Measurements from ENCODE around the gene DCHS2. TPM values are rescaled to one million over a fixed set of nuclear protein-coding genes. Genes with fewer than 3 reads are reported as not detected.

DCHS2 gene
- total and polyA plus RNA-seq, 10 of the 15 experiments (the other 5 are each of a cell fraction or from before 2014, with no cell fraction given) = 0.01 to 0.31 (median 0.06) TPM; not detected in 3

- TF ChIP-seq BCLAF1 (IDR thresholded peaks at IDR 0.05) (no peak), TCF7 (IDR thresholded peaks at IDR 0.05; ENCODE audit: borderline replicate concordance) (no peak)
Observed at GRCh38 chr4:154194649-154195048, 296.9 kb downstream of the DCHS2 start (continued).

- FAIRE-seq = no peak
- BruUV-seq (replicated peaks) = no TSS peak
- no peak overlapping the region for H3K4me2 ChIP-seq (ENCODE audit: control insufficient read depth, insufficient read depth)
- no peak overlapping the region for H3K27ac ChIP-seq (ENCODE audit: control insufficient read depth, insufficient read depth)
- H3K79me2 ChIP-seq (ENCODE audit: control insufficient read depth, insufficient read depth, low read length) = no peaks in the 10 kb centered on the region
- SMC1A ChIA-PET (ENCODE audit: uncharacterized antibody, unreplicated experiment) = no interaction called here
- H4K20me1 ChIP-seq (ENCODE audit: control insufficient read depth, insufficient read depth) = no peaks in the 10 kb centered on the region
- no peaks in the 10 kb centered on the region for H3K9me3 ChIP-seq (replicated peaks; ENCODE audit: control insufficient read depth, insufficient read depth, low read length)
- CTCF ChIA-PET = no interaction called here
- H3K27me3 ChIP-seq (replicated peaks in 1 of 2; ENCODE audit: control insufficient read depth in 2 of 2, insufficient read depth in 2 of 2, low read length in 1 of 2) = no peaks in the 10 kb centered on the region
- no peak overlapping the region for H3K9ac ChIP-seq (ENCODE audit: control insufficient read depth, insufficient read depth, low read length)
- no peak overlapping the region for H3K4me3 ChIP-seq
- no peak for DNase-seq (ENCODE audit: low read depth, low spot score)
- ATAC-seq = no peak
- RAD21 ChIA-PET (ENCODE audit: unreplicated experiment) = no interaction called here
- TF ChIP-seq CREB1 (IDR thresholded peaks at IDR 0.05; ENCODE audit: low read depth) (no peak), YY1 (IDR thresholded peaks at IDR 0.05; ENCODE audit: low read depth, low read length) (peak; percentile 68), CREM (IDR thresholded peaks at IDR 0.05; ENCODE audit: low read depth) (no peak)
- intact Hi-C loops (cut with micrococcal nuclease; ENCODE audit: unreplicated experiment) (no loop called here), in situ Hi-C loops (cut with MboI) (no loop called here)
- POLR2A ChIA-PET = no interaction called here
- H3K36me3 ChIP-seq (ENCODE audit: control insufficient read depth in 2 of 2, insufficient read depth in 2 of 2, low read length in 1 of 2) = no peaks in the 10 kb centered on the region
- no peak overlapping the region for H2AFZ ChIP-seq (ENCODE audit: control insufficient read depth, low read depth, low read length)
- no peaks in the 10 kb centered on the region for H3K4me1 ChIP-seq (ENCODE audit: control insufficient read depth, insufficient read depth, low read length)
- WGBS (ENCODE audit: insufficient coverage, insufficient replicate concordance, low lambda C conversion rate, missing lambda C conversion rate) = 9% methylated on average over 8 of the region's 8 CpGs
Observed at GRCh38 chr4:154192585-154192984, 299.0 kb downstream of the DCHS2 start.

Measured in GM12878 (cell line).